Uterus (tissue), 2 donors: Measurements from ENCODE around the gene ST6GALNAC2.

Experiments
- POLR2A ChIP-seq, 2 donors: fragments of 450-650 bp; IDR thresholded peaks; one replicate each; pipeline ENCODE4 v1.6.1; 2016; ENCODE audit warnings: antibody characterized with exemption in 2 of 2, mild to moderate bottlenecking in 1 of 2, moderate library complexity in 1 of 2
- TF ChIP-seq, protein P1 (sequence below), 4 experiments: fragments of 200-600 bp in 2 of 4; fragments of 450-650 bp in 2 of 4; sonication (generic) in 2 of 4; IDR thresholded peaks; one replicate each; pipeline ENCODE4 v1.5.1; 2016 to 2019; ENCODE audit warnings: antibody characterized with exemption in 4 of 4, mild to moderate bottlenecking in 2 of 4, moderate library complexity in 1 of 4

- TF ChIP-seq, protein P1, sequence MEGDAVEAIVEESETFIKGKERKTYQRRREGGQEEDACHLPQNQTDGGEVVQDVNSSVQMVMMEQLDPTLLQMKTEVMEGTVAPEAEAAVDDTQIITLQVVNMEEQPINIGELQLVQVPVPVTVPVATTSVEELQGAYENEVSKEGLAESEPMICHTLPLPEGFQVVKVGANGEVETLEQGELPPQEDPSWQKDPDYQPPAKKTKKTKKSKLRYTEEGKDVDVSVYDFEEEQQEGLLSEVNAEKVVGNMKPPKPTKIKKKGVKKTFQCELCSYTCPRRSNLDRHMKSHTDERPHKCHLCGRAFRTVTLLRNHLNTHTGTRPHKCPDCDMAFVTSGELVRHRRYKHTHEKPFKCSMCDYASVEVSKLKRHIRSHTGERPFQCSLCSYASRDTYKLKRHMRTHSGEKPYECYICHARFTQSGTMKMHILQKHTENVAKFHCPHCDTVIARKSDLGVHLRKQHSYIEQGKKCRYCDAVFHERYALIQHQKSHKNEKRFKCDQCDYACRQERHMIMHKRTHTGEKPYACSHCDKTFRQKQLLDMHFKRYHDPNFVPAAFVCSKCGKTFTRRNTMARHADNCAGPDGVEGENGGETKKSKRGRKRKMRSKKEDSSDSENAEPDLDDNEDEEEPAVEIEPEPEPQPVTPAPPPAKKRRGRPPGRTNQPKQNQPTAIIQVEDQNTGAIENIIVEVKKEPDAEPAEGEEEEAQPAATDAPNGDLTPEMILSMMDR (IDR thresholded peaks at IDR 0.05), result peak in 1 of 4 experiments; percentile 26
- no peak for TF ChIP-seq POLR2A (IDR thresholded peaks at IDR 0.05)
These were observed 57.0 kb downstream of the ST6GALNAC2 start for GRCh38 chr17:76528528-76529223.
